Measurements from ENCODE around the gene KCNJ6.

Gene KCNJ6

DNA sequence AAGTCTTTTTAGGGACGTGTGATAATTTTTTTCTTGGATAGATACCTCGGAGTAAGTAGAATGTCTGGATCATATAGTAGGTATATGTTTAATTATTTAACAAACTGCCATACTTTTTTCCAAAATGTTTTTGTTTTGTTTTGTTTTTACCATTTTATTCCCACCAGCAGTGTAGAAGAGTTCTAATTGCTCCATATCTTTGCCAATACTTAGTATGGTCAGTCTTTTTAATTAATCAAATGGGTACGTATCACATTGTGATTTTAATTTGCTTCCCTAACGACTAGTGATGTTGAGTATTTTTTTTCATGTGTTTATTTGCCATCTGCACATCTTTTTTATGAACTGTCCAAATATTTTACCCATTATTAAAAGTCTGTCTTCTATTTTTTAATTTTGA, 23.6 kb upstream of the KCNJ6 start:
- TF ChIP-seq, protein P1, sequence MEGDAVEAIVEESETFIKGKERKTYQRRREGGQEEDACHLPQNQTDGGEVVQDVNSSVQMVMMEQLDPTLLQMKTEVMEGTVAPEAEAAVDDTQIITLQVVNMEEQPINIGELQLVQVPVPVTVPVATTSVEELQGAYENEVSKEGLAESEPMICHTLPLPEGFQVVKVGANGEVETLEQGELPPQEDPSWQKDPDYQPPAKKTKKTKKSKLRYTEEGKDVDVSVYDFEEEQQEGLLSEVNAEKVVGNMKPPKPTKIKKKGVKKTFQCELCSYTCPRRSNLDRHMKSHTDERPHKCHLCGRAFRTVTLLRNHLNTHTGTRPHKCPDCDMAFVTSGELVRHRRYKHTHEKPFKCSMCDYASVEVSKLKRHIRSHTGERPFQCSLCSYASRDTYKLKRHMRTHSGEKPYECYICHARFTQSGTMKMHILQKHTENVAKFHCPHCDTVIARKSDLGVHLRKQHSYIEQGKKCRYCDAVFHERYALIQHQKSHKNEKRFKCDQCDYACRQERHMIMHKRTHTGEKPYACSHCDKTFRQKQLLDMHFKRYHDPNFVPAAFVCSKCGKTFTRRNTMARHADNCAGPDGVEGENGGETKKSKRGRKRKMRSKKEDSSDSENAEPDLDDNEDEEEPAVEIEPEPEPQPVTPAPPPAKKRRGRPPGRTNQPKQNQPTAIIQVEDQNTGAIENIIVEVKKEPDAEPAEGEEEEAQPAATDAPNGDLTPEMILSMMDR (IDR thresholded peaks at IDR 0.05) = no peak

- TF ChIP-seq, protein P1 (IDR thresholded peaks at IDR 0.05) = no peak
These were observed 23.0 kb upstream of the KCNJ6 start for GRCh38 chr21:37939251-37939650.

GRCh38 chr21:37937668-37938067, 21.4 kb upstream of the KCNJ6 start:
- TF ChIP-seq, protein P1 (IDR thresholded peaks at IDR 0.05) = no peak

DNA sequence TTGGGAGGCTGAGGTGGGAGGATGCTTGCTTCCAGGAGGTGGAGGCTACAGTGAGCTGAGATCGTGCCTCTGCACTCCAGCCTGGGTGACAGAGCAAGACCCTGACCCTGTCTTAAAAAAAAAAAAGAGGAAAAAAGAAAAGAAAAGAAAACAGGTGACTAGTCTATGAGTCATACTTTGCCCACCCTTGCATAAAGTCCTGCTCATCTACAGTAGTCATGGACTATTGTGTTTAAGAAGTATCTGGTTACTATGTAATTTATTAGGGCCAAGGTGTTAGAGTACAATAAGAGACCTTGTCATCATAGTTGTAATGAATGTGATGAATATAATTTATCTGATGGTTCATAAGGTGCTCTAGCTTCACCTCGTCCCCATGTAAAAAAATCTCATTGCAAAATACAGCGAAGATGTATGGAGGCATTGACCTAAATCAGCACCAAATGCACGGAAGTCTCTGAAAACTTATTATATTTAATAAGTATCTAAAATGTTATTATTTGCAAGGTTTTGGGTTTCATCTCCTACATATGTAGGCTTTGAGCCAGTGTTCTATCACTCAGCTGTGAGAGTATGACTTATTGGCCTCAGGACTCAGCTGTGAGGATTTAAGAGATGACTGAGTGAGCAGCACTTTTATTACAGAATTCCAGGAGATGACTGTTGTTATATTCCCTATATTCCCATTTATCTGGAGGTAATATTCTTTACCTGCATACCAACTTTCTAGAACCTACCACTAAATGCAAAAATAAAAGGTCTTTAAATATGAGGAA, 19.9 kb upstream of the KCNJ6 start:
- TF ChIP-seq, protein P1 (IDR thresholded peaks at IDR 0.05) = no peak

DNA sequence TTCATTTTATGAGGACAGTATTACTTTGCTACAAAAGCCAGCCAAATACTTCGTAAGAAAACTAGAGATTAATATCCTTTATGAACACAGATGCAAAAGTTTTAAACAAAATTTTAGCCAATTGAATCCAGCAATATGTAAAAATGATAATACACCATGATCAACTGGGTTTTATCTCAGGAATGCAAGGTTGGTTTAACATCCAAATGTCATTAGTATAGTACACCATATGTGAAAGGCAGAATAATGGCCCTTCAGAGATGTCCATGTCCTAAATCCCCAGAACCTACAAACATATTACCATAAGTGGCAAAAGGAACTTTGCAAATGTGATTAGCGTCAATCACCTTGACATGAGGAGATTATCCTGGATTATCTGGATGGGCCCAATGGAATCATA, 16.7 kb upstream of the KCNJ6 start:
- TF ChIP-seq, protein P1 (IDR thresholded peaks at IDR 0.05) = no peak

DNA sequence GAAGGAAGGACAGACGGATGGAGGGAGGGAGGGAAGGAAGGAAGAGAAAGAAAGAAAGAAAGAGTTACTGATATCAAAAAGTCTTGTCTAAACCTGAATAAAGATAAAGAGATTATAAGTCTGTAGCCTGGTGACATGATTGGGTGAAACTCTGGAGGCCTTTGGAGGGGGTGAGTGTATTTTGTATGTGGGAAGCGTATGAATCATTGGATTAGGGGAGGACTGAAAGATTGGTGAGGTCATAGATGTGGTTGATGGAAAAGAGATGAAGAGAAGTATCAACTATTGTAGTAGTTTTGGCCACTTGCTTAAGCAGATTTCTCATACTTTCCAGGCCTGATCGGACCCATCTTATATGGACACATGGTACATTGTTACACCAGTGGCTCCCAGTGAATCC, 11.5 kb upstream of the KCNJ6 start:
- TF ChIP-seq, protein P1 (IDR thresholded peaks at IDR 0.05) = no peak

- TF ChIP-seq, protein P1 (IDR thresholded peaks at IDR 0.05) = no peak
These were observed 4.8 kb upstream of the KCNJ6 start for GRCh38 chr21:37921091-37921490.

DNA sequence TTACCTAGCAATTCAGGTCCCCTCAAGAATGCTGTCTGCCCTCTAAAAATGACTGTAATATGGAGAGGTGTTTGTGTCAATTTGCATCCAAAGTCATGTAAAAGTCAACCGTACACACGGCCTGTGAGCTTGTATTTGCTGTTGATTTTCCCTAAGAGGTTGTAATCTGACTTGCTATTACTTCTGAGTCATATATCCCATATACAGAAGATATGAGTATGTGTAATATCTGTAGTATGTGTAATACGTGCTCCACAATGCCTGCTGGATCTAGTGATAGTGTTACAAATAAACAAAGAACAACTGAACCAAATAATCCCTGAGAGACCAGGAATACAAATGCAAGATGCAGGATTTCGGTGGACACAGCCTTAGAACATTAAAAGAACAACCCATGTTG, 1.4 kb upstream of the KCNJ6 start:
- TF ChIP-seq, protein P1 (IDR thresholded peaks at IDR 0.05) = no peak

All from LNCAP (cell line).